HG02588 (cell line): ENCODE data around the gene FOXP1.

Experiments
- ATAC-seq: cut with Tn5 transposase; IDR thresholded peaks from one replicate; pipeline ENCODE4 v1.9.1; 2021; ENCODE audit warnings: mild to moderate bottlenecking, moderate library complexity; ENCODE audit not compliant: unreplicated experiment

The FOXP1 gene

GRCh38 chr3:71583566-71584393, at the start of gene FOXP1:
Gene FOXP1 (minus strand): TSS chr3:71583728. CDS start chr3:71198381, 385,347 bp downstream.
- ATAC-seq: peak; percentile 41

GRCh38 chr3:71629711-71630110, 46.2 kb upstream of the FOXP1 start:
- no peak for ATAC-seq

DNA sequence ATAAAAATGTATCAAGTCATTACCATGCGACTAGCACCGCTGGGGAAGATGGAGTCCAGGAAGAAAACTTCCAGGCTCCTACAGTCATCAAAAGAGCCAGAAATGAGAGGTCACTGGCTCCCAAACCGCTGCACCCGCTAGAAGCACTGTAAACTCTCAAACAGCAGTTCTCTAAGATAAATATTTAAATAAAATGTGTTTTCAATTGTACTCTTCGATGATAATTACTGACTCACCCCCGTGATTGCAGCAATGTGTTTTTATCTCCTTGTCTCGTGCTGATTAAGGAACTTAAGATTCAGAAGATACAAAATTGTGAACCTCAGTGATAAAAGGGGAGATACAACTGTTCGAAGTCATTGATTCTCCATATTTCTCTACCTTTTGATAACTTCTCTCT, 45.8 kb upstream of the FOXP1 start:
- no peak for ATAC-seq

- no peak for ATAC-seq
These were observed 45.0 kb upstream of the FOXP1 start for GRCh38 chr3:71628522-71628921.

DNA sequence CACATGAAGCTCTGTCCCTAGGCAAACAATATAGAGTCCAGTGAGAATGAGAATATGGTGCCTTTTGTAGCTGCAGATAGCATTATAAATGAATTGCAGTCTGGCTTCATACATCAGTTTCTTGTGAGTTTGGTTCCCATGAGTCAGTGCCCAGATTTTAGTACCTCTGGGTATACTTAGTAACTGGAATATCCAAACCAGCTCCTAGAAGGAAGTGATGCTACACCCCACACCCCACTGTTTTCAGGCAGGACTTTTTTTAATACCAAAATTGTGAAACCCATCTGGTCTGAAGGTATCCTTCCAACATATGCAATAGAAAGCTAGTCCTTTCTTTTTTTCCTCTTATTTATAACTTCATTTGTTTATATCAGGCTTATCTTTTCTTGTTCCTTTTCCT, 42.1 kb upstream of the FOXP1 start:
- no peak for ATAC-seq

DNA sequence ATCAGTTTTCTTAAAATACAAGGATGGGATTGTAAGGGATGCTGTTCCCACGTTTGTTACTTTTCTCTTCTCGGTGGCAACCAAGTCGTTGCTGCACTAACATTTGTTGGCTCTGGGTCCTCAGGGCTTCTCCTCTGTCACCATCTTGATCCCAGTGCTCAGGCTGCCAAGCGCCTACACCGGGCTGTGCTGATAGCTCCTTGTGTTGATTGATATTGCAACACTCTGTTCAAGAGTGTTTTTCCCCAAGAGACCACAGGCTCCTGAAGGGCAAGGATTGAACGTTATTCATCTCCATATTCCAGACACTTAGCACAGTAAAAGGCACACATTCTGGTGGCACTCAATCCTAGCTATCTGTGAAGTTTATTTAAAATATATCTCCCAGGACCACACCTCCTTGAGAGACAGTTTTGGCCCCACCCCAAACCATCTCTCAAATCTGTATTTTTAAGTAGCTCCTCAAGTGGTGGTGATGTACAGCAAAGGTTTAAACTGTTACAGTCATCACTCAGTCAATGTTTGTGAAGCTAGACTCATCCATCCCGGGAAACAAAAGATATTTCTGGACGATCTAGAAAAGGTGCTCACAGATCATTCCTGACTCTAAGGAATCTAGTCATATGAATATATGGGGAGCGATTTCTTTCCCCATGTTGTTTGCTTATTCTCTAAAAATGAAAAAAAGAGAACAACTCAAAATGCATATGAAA, 38.5 kb upstream of the FOXP1 start:
- ATAC-seq: no peak

DNA sequence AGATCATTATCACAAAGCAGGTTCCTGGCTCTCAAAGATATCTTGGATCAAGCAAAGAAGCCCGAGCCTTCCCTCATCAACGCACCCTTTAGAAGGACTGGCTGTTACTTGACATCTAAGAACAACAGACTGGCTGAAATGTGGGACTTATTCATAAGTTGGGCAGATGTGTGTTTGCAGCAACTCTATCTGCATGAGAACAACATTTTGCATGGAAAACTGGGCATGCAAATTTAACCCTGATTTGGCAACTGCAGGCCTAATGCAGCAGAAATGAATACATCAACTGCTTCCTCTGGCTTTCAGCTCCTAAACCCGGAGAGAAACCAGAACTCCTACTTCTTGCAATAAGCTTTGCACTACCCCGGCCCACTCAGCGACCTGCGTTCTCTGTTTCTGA, 35.0 kb upstream of the FOXP1 start:
- no peak for ATAC-seq

GRCh38 chr3:71616571-71617021, 33.1 kb upstream of the FOXP1 start:
- ATAC-seq: no peak

GRCh38 chr3:71614869-71615268, 31.3 kb upstream of the FOXP1 start:
- no peak for ATAC-seq

DNA sequence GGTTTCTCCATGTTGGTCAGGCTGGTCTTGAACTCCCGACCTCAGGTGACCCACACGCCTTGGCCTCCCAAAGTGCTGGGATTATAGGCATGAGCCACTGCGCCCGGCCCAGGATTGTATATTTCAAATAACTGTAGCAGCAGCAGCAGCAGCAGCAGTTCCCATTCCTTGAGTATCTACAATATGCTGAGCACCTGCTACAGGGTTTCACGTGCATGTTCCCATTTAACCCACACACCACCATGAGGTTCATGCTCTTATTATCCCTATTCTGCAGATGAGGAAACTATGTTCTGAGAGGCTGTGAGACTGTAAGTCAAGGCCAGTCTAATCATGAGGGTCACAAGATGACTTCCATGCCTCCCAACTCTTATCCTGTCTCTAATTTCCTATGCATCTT, 30.9 kb upstream of the FOXP1 start:
- ATAC-seq: no peak

DNA sequence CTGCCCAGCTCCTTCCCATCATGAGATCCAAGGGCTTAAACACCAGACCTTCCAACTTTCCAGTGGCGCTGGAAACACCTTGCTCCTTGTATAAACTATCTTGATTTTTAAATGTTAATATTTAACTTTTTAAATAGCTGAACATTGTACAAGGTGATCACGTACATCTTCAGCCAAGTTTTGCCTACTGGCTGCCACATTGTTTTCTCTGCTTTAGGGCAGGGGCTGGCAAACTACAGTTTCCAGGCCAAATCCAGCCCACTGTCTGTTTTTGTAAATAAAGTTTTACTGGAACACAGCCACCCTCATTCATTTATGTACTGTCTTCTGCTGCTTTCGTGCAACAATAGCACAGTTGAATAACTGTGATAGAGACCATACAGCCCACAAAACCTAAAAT, 27.6 kb upstream of the FOXP1 start:
- no peak for ATAC-seq

DNA sequence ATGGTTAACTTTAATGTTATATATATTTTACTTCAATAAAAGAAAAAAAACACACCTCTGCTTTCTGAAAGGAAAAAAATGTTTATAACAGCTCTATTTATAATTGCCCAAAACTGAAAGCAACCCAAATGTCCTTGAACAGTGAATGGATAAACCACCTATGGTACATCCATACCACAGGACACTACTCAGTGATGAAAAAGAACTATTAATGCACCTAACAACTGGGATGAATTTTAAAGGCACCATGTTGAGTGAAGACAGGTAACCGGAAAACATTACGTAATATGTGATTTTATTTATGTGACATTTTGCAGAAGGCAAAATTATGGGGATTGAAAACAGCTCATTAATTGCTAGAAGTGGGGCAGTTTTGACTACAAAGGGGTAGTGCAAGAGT, 23.8 kb upstream of the FOXP1 start:
- ATAC-seq: no peak

DNA sequence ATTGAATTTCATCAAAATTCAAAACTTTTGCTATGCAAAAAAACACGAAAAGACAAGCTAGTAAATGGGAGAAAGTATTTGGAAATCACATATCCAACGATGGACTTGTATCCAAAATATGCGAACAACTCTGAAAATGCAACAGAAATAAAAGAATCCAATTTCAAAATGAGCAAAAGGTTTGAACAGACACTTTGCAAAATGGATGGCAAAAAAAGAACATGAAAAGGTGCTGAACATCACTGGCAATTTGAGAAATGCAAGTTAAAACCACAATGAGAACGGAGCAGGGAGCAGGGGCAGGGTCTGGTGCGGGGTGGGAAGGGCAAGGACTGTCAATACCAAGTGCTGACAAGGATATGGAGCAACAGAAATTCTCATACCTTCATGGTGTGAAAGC, 23.1 kb upstream of the FOXP1 start:
- ATAC-seq: no peak

GRCh38 chr3:71602256-71602655, 18.7 kb upstream of the FOXP1 start:
- ATAC-seq: no peak

- no peak for ATAC-seq
These were observed 18.3 kb upstream of the FOXP1 start for GRCh38 chr3:71601811-71602210.

GRCh38 chr3:71600646-71601288, 17.2 kb upstream of the FOXP1 start:
- ATAC-seq: no peak

DNA sequence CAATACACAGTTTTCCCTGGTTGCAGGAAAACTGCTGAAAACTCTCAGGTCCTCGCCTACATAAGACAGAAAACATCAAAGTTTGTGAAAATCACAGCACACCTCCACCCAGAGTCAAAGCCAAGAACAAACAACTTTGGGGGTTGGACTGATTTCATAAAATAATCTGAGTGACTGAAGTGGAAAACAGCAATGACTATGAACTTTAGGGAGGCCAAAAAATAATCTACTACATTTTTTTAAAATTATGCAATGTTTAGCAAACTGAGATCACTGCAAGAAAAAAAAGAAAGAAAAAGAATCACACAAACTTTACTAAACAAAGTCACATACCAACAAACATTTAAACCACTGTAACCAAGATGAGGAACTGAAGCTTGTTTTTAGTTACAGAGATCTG, 15.9 kb upstream of the FOXP1 start:
- no peak for ATAC-seq

DNA sequence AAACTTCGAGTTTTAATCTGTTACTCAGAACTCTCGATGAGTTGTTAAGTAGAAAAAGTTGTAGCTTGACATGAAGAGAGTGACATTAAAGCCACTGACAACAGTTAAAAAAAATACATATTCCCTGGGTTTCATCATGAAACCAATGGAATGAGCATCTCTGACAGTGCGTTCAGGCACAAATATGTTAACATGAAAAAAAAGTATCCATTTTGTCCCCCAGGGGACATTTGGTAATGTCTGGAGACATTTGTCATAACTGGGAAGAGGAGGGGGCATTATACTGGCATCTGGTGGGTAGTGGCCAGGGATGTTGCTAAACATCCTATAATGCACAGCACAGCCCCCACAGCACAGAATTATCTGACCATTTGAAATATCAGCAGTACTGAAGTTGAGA, 14.8 kb upstream of the FOXP1 start:
- no peak for ATAC-seq

DNA sequence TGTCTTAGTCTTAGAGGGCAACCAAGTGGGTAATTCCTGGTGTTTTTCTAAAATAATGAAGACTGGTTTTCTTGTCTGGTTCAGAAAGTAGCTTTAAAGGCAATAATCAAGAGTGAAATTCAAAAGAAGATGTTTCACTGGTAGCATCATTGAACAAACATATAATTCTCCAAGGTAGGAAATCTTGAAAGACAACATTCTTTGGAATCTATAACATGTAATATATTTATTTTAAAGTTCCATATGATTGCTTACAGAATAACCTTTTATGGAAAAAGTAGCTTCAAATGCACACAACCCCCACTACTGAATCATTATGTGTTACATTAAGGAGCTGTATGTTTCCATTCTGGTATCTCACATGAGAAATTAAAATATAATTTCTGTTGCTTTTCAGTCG, 13.8 kb upstream of the FOXP1 start:
- no peak for ATAC-seq

GRCh38 chr3:71593106-71593505, 9.6 kb upstream of the FOXP1 start:
- no peak for ATAC-seq

GRCh38 chr3:71591101-71591500, 7.6 kb upstream of the FOXP1 start:
- ATAC-seq: no peak

DNA sequence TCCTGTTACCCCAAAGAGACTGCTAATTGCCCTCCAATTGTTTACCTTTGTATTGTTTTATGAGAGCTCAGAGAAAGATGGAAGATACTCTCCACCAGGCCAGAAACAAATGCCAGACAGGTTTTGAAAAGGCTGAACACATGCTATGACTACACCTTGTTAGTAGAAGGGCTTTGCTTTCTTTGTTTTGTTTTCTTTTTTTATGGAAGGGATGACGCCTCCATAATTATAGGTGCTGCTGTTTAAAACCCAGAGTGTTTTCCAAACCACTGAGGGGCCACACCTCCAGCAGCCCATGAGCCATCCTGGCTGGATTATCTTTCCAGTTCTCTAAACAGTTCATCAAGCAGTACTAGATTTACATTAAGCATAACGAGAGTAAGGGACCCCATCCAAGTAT, 5.6 kb upstream of the FOXP1 start:
- no peak for ATAC-seq
